GM19328 (cell line): Measurements from ENCODE around the gene KCNA2.

Source experiments
- ATAC-seq: cut with Tn5 transposase; IDR thresholded peaks from one replicate; pipeline ENCODE4 v1.9.1; 2021; ENCODE audit warnings: mild to moderate bottlenecking, moderate library complexity; ENCODE audit not compliant: unreplicated experiment

The KCNA2 gene

GRCh38 chr1:110604586-110605148 is 1.5 kb downstream of the KCNA2 start:
- ATAC-seq, result no peak

- ATAC-seq, result no peak
These were observed 3.1 kb downstream of the KCNA2 start for GRCh38 chr1:110603058-110603457.

GRCh38 chr1:110602466-110602865 is 3.7 kb downstream of the KCNA2 start:
- ATAC-seq, result no peak

- no peak for ATAC-seq
These were observed 4.8 kb downstream of the KCNA2 start for GRCh38 chr1:110601332-110601731.

GRCh38 chr1:110600716-110601115 is 5.4 kb downstream of the KCNA2 start:
- ATAC-seq, result no peak

GRCh38 chr1:110597966-110598365 is 8.2 kb downstream of the KCNA2 start:
- ATAC-seq, result no peak

- no peak for ATAC-seq
These were observed 9.8 kb downstream of the KCNA2 start for GRCh38 chr1:110596312-110596711.

- no peak for ATAC-seq
These were observed 10.8 kb downstream of the KCNA2 start for GRCh38 chr1:110595353-110595710.

GRCh38 chr1:110594456-110595352 is 11.5 kb downstream of the KCNA2 start:
- ATAC-seq, result no peak

GRCh38 chr1:110593902-110594301 is 12.3 kb downstream of the KCNA2 start:
- no peak for ATAC-seq

GRCh38 chr1:110591956-110592355 is 14.2 kb downstream of the KCNA2 start:
- ATAC-seq, result no peak

- no peak for ATAC-seq
These were observed 17.2 kb downstream of the KCNA2 start for GRCh38 chr1:110588991-110589390.

- no peak for ATAC-seq
These were observed 17.7 kb downstream of the KCNA2 start for GRCh38 chr1:110588486-110588885.

GRCh38 chr1:110587906-110588305 is 18.3 kb downstream of the KCNA2 start:
- ATAC-seq, result no peak

- ATAC-seq, result no peak
These were observed 20.7 kb downstream of the KCNA2 start for GRCh38 chr1:110585481-110585880.

GRCh38 chr1:110584045-110584444 is 22.1 kb downstream of the KCNA2 start:
- ATAC-seq, result no peak

- no peak for ATAC-seq
These were observed 22.7 kb downstream of the KCNA2 start for GRCh38 chr1:110583505-110583904.

GRCh38 chr1:110582378-110582777 is 23.8 kb downstream of the KCNA2 start:
- ATAC-seq, result no peak

- no peak for ATAC-seq
These were observed 24.4 kb downstream of the KCNA2 start for GRCh38 chr1:110581682-110582145.

GRCh38 chr1:110580244-110580643 is 25.9 kb downstream of the KCNA2 start:
- no peak for ATAC-seq

GRCh38 chr1:110579460-110579859 is 26.7 kb downstream of the KCNA2 start:
- no peak for ATAC-seq

- no peak for ATAC-seq
These were observed 29.7 kb downstream of the KCNA2 start for GRCh38 chr1:110576441-110576840.
